WTC11 (cell line): ENCODE data around the gene MPV17L.

Experiments used
- TF ChIP-seq, protein P1 (sequence below): fragments of 200-600 bp; IDR thresholded peaks from 2 replicates; pipeline ENCODE4 v1.8.0; 2022; ENCODE audit warnings: antibody characterized with exemption
- TF ChIP-seq, protein P2 (sequence below): sonication (generic); formaldehyde crosslinking; IDR thresholded peaks from 2 replicates; pipeline ENCODE4 v1.8.1; 2023; ENCODE audit warnings: mild to moderate bottlenecking, missing genetic modification reagents, moderate library complexity

- TF ChIP-seq, protein P1, sequence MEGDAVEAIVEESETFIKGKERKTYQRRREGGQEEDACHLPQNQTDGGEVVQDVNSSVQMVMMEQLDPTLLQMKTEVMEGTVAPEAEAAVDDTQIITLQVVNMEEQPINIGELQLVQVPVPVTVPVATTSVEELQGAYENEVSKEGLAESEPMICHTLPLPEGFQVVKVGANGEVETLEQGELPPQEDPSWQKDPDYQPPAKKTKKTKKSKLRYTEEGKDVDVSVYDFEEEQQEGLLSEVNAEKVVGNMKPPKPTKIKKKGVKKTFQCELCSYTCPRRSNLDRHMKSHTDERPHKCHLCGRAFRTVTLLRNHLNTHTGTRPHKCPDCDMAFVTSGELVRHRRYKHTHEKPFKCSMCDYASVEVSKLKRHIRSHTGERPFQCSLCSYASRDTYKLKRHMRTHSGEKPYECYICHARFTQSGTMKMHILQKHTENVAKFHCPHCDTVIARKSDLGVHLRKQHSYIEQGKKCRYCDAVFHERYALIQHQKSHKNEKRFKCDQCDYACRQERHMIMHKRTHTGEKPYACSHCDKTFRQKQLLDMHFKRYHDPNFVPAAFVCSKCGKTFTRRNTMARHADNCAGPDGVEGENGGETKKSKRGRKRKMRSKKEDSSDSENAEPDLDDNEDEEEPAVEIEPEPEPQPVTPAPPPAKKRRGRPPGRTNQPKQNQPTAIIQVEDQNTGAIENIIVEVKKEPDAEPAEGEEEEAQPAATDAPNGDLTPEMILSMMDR = no peak
- TF ChIP-seq, protein P2, sequence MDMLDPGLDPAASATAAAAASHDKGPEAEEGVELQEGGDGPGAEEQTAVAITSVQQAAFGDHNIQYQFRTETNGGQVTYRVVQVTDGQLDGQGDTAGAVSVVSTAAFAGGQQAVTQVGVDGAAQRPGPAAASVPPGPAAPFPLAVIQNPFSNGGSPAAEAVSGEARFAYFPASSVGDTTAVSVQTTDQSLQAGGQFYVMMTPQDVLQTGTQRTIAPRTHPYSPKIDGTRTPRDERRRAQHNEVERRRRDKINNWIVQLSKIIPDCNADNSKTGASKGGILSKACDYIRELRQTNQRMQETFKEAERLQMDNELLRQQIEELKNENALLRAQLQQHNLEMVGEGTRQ (CRISPR knock-in tag) = no peak
These were observed 20.0 kb downstream of the MPV17L start for GRCh38 chr16:15415511-15415985.
